Measurements from ENCODE around the gene OTUB1. TPM values are rescaled to one million over a fixed set of nuclear protein-coding genes. Genes with fewer than 3 reads are reported as not detected.

The OTUB1 gene
- total RNA-seq, 6 experiments from 2014 or later: 23.2 to 35.3 (median 24.7) TPM

DNA sequence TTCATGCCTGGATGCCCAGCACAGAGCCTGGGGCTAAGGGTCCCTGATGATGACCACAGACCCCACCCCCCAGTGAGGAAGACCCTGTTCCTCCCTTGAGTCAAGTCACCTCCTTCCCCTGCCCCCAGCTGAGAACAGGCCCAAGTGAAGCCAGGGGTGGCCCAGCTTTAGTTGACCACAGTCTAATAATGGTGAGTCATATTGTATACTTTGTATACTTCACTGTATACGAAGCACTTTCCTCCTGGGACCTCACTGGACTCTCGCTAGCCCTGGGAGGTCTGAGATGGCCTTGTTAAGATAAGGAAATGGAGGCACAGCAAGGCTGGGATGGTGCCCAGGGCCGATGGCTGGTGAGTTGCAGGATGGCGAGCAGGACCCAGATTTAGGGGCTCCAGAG, 45.8 kb downstream of the OTUB1 start:
- no peaks in the 10 kb centered on the region for H3K9me3 ChIP-seq
- ATAC-seq (no peak), DNase-seq (no peak)
- no peaks in the 10 kb centered on the region for H3K36me3 ChIP-seq
- WGBS (ENCODE audit: insufficient coverage, low coverage, low lambda C conversion rate, missing lambda C conversion rate): 89% methylated on average over 3 of the region's 4 CpGs
- H3K27me3 ChIP-seq: no peaks in the 10 kb centered on the region
- no peak for TF ChIP-seq POLR2A (IDR thresholded peaks at IDR 0.05)
- TF ChIP-seq, protein P1, sequence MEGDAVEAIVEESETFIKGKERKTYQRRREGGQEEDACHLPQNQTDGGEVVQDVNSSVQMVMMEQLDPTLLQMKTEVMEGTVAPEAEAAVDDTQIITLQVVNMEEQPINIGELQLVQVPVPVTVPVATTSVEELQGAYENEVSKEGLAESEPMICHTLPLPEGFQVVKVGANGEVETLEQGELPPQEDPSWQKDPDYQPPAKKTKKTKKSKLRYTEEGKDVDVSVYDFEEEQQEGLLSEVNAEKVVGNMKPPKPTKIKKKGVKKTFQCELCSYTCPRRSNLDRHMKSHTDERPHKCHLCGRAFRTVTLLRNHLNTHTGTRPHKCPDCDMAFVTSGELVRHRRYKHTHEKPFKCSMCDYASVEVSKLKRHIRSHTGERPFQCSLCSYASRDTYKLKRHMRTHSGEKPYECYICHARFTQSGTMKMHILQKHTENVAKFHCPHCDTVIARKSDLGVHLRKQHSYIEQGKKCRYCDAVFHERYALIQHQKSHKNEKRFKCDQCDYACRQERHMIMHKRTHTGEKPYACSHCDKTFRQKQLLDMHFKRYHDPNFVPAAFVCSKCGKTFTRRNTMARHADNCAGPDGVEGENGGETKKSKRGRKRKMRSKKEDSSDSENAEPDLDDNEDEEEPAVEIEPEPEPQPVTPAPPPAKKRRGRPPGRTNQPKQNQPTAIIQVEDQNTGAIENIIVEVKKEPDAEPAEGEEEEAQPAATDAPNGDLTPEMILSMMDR (IDR thresholded peaks at IDR 0.05): no peak
- intact Hi-C loops (cut with DNase I): no loop called here
- H3K27ac ChIP-seq: no peak overlapping the region
- H3K4me3 ChIP-seq: no peak overlapping the region
- peaks cover 0 to 15% (median 4%) of the 10 kb centered on the region in 4 donors for H3K4me1 ChIP-seq

DNA sequence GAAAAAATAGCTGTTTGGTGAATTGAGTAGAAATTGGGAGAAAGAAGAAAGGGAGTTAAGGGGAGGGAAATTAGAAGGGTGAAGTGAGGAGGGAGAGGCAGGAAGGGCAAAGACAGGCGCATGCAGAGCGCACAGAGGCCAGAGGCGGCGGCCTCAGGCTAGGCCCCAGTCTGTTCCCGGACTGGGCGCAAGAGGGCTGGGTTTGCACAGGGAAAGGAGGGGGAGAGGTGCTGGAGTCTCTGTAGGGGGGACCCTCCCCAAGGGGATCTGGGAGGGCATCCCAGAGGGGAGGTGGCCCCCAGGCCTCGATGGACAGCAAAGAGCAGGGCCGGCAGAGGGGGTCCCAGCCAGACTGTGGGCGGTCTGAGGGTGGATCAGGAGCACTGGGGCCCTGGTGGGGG, 48.2 kb downstream of the OTUB1 start:
- Histone ChIP-seq H3K4me3 (no peak overlapping the region), H3K27ac (no peak overlapping the region), H3K9me3 (no peaks in the 10 kb centered on the region), H3K36me3 (no peaks in the 10 kb centered on the region), H3K4me1 (peaks cover 0 to 15% (median 4%) of the 10 kb centered on the region in 4 donors), H3K27me3 (no peaks in the 10 kb centered on the region)
- intact Hi-C loops (cut with DNase I): no loop called here
- no peak for ATAC-seq
- TF ChIP-seq POLR2A (IDR thresholded peaks at IDR 0.05): no peak
- TF ChIP-seq, protein P1 (IDR thresholded peaks at IDR 0.05): no peak
- 79% methylated on average over 4 of the region's 9 CpGs for WGBS (ENCODE audit: insufficient coverage, low coverage, low lambda C conversion rate, missing lambda C conversion rate)
- DNase-seq: no peak

DNA sequence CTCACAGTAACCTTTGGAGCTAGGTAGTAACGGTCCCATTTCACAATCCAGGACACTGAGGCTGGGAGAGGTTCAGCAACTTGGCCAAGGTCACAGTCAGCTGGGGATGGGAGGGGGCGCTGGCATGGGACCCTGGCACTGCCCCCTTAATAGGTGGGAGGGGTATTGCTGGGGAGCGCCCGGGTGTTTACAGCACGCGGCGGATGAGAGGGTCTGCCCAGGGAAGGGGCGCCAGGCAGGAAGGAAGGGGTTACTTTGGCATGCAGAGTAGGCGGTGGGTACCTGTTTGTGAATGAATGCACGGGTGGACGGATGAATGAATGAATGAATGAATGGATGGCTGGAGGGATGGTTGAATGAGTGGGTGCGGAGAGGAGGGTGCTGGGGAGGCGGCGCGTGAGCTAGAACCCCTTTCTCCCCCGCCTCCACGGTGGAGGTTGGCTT, 48.9 kb downstream of the OTUB1 start:
- Histone ChIP-seq H3K27ac (no peak overlapping the region), H3K9me3 (no peaks in the 10 kb centered on the region), H3K27me3 (no peaks in the 10 kb centered on the region), H3K4me1 (peaks cover 0 to 15% (median 4%) of the 10 kb centered on the region in 4 donors), H3K4me3 (no peak overlapping the region), H3K36me3 (no peaks in the 10 kb centered on the region)
- WGBS (ENCODE audit: insufficient coverage, low coverage, low lambda C conversion rate, missing lambda C conversion rate): 27% methylated on average over 15 of the region's 17 CpGs
- DNase-seq: no peak
- intact Hi-C loops (cut with DNase I): no loop called here
- TF ChIP-seq, protein P1 (IDR thresholded peaks at IDR 0.05): no peak
- TF ChIP-seq POLR2A (IDR thresholded peaks at IDR 0.05): no peak
- no peak for ATAC-seq

DNA sequence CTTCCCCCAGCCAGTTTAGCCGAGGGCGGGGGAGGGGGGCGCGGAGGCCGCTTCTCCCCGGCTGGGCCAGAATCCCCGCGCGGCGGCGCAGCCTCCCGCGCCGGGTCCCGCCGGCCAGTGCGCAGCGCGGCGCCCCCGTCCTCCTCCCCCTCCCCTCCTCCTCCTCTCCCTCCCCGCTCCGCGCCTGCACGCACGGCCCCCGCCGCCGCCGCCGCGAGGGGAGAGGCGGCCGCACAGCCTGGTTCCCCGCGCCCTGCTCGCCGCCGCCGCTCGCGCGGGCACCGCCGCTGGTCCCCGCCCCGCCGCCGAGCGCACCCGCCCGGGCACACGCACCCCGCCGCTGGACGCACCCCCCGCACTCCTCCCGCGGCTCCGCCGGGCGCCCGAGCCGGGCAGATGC, 49.3 kb downstream of the OTUB1 start, which contains the start of gene FLRT1:
Gene FLRT1 (plus strand): TSS at position 356 of the 400 bp plus-strand sequence. CDS start 80,337 bp downstream, outside the sequence.
- Histone ChIP-seq H3K27me3 (no peaks in the 10 kb centered on the region), H3K4me3 (peak within 1 kb of the TSS; percentile 21 to 36 (median 29)), H3K9me3 (no peaks in the 10 kb centered on the region), H3K36me3 (no peaks in the 10 kb centered on the region), H3K27ac (no peak within 1 kb of the TSS), H3K4me1 (peaks cover 0 to 15% (median 4%) of the 10 kb centered on the region in 4 donors)
- TF ChIP-seq POLR2A (IDR thresholded peaks at IDR 0.05): no peak
- TF ChIP-seq, protein P1 (IDR thresholded peaks at IDR 0.05): no peak
- no peak for DNase-seq
- intact Hi-C loops (cut with DNase I): no loop called here
- WGBS (ENCODE audit: insufficient coverage, low coverage, low lambda C conversion rate, missing lambda C conversion rate): 0% methylated on average over 8 of the region's 64 CpGs
- no peak for ATAC-seq

Data from right lobe of liver (tissue), 6 donors.